HepG2 (cell line): ENCODE measurements around the gene SLC8A2. TPM values are rescaled to one million over a fixed set of nuclear protein-coding genes. Genes with fewer than 3 reads are reported as not detected.

Source experiments
- ATAC-seq: fragments of 200-7000 bp; cut with Tn5 transposase; 3 replicates; pipeline ENCODE4 v1.9.1; 2020; ENCODE audit warnings: mild to moderate bottlenecking, moderate library complexity
- BruUV-seq: library from RNA; stranded (reverse); fragments of 400-500 nt; replicated peaks from 2 replicates; lab custom pipeline; 2021; lab: Mats Ljungman, UMichigan
- CTCF ChIA-PET: fragments of 300-600 bp; formaldehyde crosslinking; extraction: SDS; loops from one replicate; lab custom pipeline; 2021; ENCODE audit warnings: low total read pairs, inconsistent platforms, low intra/inter-chr PET ratio; lab: Yijun Ruan, JAX
- POLR2A ChIA-PET: fragments of 350-600 bp; sonication (Branson Sonifier 250); formaldehyde crosslinking; loops from one replicate; lab custom pipeline; 2020; ENCODE audit warnings: antibody characterized with exemption, inconsistent platforms; lab: Yijun Ruan, JAX
- DNase-seq: peaks from one replicate; pipeline ENCODE4 v3.0.0-alpha.2; 2015; ENCODE audit warnings: low spot score
- FAIRE-seq: peaks from 3 replicates; lab custom pipeline; 2011; peaks lifted over from hg19 to GRCh38; lab: Jason Lieb, UNC
- H2AFZ ChIP-seq: one replicate; pipeline ENCODE4 v1.6.1; 2011; ENCODE audit warnings: low read length, inconsistent platforms
- H3K27ac ChIP-seq: fragments of 300-600 bp; 3 replicates; pipeline ENCODE4 v1.8.0; 2011; ENCODE audit warnings: mixed run types, mild to moderate bottlenecking, mixed read lengths, low read length, inconsistent platforms; ENCODE audit not compliant: insufficient read depth; ENCODE audit errors: extremely low read length
- H3K27me3 ChIP-seq, 2 experiments: fragments of 200-600 bp in 1 of 2; 2 replicates in 1 of 2; 3 replicates in 1 of 2; pipeline versions ENCODE4 v1.6.0 to v1.8.0; 2011; ENCODE audit warnings: low read length in 2 of 2, mild to moderate bottlenecking in 2 of 2, moderate library complexity in 2 of 2, inconsistent platforms in 1 of 2; ENCODE audit not compliant: insufficient read depth in 2 of 2, control insufficient read depth in 1 of 2
- H3K36me3 ChIP-seq, 2 experiments: fragments of 200-600 bp in 1 of 2; replicated peaks in 1 of 2; 2 replicates in 1 of 2; 3 replicates in 1 of 2; pipeline versions ENCODE4 v1.5.1 to v1.8.0; 2011; ENCODE audit warnings: low read length in 2 of 2, inconsistent platforms in 1 of 2; ENCODE audit not compliant: insufficient read depth in 2 of 2, control insufficient read depth in 1 of 2
- H3K4me1 ChIP-seq: 2 replicates; pipeline ENCODE4 v1.5.1; 2012; ENCODE audit warnings: low read length, inconsistent platforms; ENCODE audit not compliant: insufficient read depth
- H3K4me2 ChIP-seq: 2 replicates; pipeline ENCODE4 v1.6.0; 2011; ENCODE audit warnings: low read depth, low read length, inconsistent platforms
- H3K4me3 ChIP-seq, 3 experiments: fragments of 200-600 bp in 1 of 3; sonication (generic), shearing (Covaris generic) in 1 of 3; replicated peaks in 1 of 3; 2 replicates each; pipeline ENCODE4 v1.5.1; 2011 to 2016; ENCODE audit warnings: low read length in 3 of 3, inconsistent platforms in 2 of 3, low read depth in 2 of 3, mild to moderate bottlenecking in 2 of 3, control low read depth in 1 of 3, mixed read lengths in 1 of 3; ENCODE audit not compliant: insufficient read depth in 1 of 3
- H3K79me2 ChIP-seq: one replicate; pipeline ENCODE4 v1.6.1; 2011; ENCODE audit warnings: low read length, inconsistent platforms; ENCODE audit not compliant: insufficient read depth
- H3K9ac ChIP-seq: 2 replicates; pipeline ENCODE4 v1.6.0; 2011; ENCODE audit warnings: mild to moderate bottlenecking, low read depth, low read length, inconsistent platforms; ENCODE audit not compliant: insufficient read depth
- H3K9me3 ChIP-seq: 2 replicates; pipeline ENCODE4 v1.5.1; 2012; ENCODE audit warnings: mild to moderate bottlenecking, low read length
- H4K20me1 ChIP-seq: 2 replicates; pipeline ENCODE4 v1.6.0; 2011; ENCODE audit warnings: inconsistent platforms, mild to moderate bottlenecking, low read length, moderate library complexity; ENCODE audit not compliant: insufficient read depth
- DNMT1 ChIP-seq: sonication (generic); formaldehyde crosslinking; IDR thresholded peaks from 2 replicates; pipeline ENCODE4 v1.5.1; 2020; ENCODE audit warnings: mild to moderate bottlenecking, missing genetic modification reagents
- FOXJ3 ChIP-seq: sonication (generic); formaldehyde crosslinking; IDR thresholded peaks from 2 replicates; pipeline ENCODE4 v1.4.0; 2020; ENCODE audit warnings: missing genetic modification reagents, mild to moderate bottlenecking, borderline replicate concordance
- KIAA2018 ChIP-seq: sonication (generic); formaldehyde crosslinking; IDR thresholded peaks from 2 replicates; pipeline ENCODE4 v1.5.0; 2020; ENCODE audit warnings: mild to moderate bottlenecking, missing genetic modification reagents, borderline replicate concordance
- RBAK ChIP-seq: sonication (generic); formaldehyde crosslinking; IDR thresholded peaks from 2 replicates; pipeline ENCODE4 v1.5.1; 2020; ENCODE audit warnings: mild to moderate bottlenecking, missing genetic modification reagents
- SRSF9 ChIP-seq: fragments of 200-400 bp; formaldehyde crosslinking; IDR thresholded peaks from 2 replicates; pipeline ENCODE4 v1.6.1; 2018; ENCODE audit warnings: borderline replicate concordance, mild to moderate bottlenecking, low read depth, low read length; ENCODE audit not compliant: insufficient read depth, poor library complexity, severe bottlenecking
- ZBED4 ChIP-seq: sonication (generic); formaldehyde crosslinking; IDR thresholded peaks from 2 replicates; pipeline ENCODE4 v1.4.0; 2020; ENCODE audit warnings: missing genetic modification reagents, borderline replicate concordance
- ZBTB26 ChIP-seq: IDR thresholded peaks from 2 replicates; pipeline ENCODE4 v1.6.1; 2016; ENCODE audit warnings: missing compliant biosample characterization, missing genetic modification reagents, borderline replicate concordance
- ZNF275 ChIP-seq: sonication (generic); formaldehyde crosslinking; IDR thresholded peaks from 2 replicates; pipeline ENCODE4 v1.8.0; 2022; ENCODE audit warnings: missing genetic modification reagents, mild to moderate bottlenecking, inconsistent platforms, borderline replicate concordance
- ZNF570 ChIP-seq: sonication (generic); formaldehyde crosslinking; IDR thresholded peaks from 2 replicates; pipeline ENCODE4 v1.4.0; 2020; ENCODE audit warnings: mild to moderate bottlenecking, missing genetic modification reagents, borderline replicate concordance
- WGBS: methylation state at CpG from one replicate; pipeline ENCODE4 v1.1.6; 2017; ENCODE audit warnings: low lambda C conversion rate; 5-methylcytosine and 5-hydroxymethylcytosine counted together
- in situ Hi-C: cut with HindIII; loops from 2 replicates; pipeline ENCODE4 v1.10.0; 2017; ENCODE audit warnings: low pct_unique_long_range_greater_than_20kb; ENCODE audit not compliant: extremely low pct_ligation_motif_present
- intact Hi-C: fragments of 100-400 bp; cut with micrococcal nuclease; formaldehyde crosslinking; loops from one replicate; pipeline ENCODE4 v1.10.0; 2022; ENCODE audit not compliant: unreplicated experiment
- polyA plus RNA-seq, 8 experiments: library from polyadenylated mRNA; depleted of rRNA in 3 of 8; stranded (reverse) in 7 of 8; unstranded in 1 of 8; fragments of >200 nt; fragmentation: Illumina TruSeq in 4 of 8; extraction: Trizol in 4 of 8; gene quantifications; 2 replicates each; pipeline versions ENCODE4 v1.2.1 to v1.2.3, GENCODE V29; 2011 to 2016; ENCODE audit warnings: low read depth in 4 of 8, missing spikeins in 1 of 8, mixed read lengths in 1 of 8; ENCODE audit not compliant: insufficient read depth in 1 of 8
- total RNA-seq, 5 experiments: library from RNA; depleted of rRNA; stranded (reverse); fragments of >200 nt; fragmentation: Illumina TruSeq; extraction: Trizol; gene quantifications; 2 replicates each; pipeline ENCODE4 v1.2.3, GENCODE V29; 2016; ENCODE audit warnings: low read depth in 1 of 5

SLC8A2 gene
- total and polyA plus RNA-seq, 2 of the 13 experiments (the other 11 are each of a cell fraction or from before 2014, with no cell fraction given), result 0.02 TPM; not detected in 1

- Histone ChIP-seq H4K20me1 (no peaks in the 10 kb centered on the region), H3K27ac (no peak overlapping the region), H3K36me3 (peaks cover 6 to 20% of the 10 kb centered on the region in 2 experiments; a peak in 4 of 5 replicates), H3K79me2 (peaks cover 37% of the 10 kb centered on the region), H3K27me3 (no peaks in the 10 kb centered on the region), H3K4me3 (no peak overlapping the region), H2AFZ (no peak overlapping the region), H3K4me2 (no peak overlapping the region), H3K9ac (no peak overlapping the region), H3K4me1 (peaks cover 6% of the 10 kb centered on the region), H3K9me3 (no peaks in the 10 kb centered on the region)
- CTCF ChIA-PET, result no interaction called here
- ATAC-seq (no peak), DNase-seq (no peak), FAIRE-seq (no peak)
- 93% methylated on average over 6 of the region's 6 CpGs for WGBS
- in situ Hi-C loops (no loop called here), intact Hi-C loops (no loop called here)
- POLR2A ChIA-PET, result no interaction called here
- BruUV-seq, result no TSS peak
- no peak for TF ChIP-seq DNMT1 (CRISPR knock-in tag)
- TF ChIP-seq ZNF570 (CRISPR knock-in tag), result no peak
- no peak for TF ChIP-seq RBAK (CRISPR knock-in tag)
- no peak for TF ChIP-seq FOXJ3
- no peak for TF ChIP-seq KIAA2018
- no peak for TF ChIP-seq ZNF275 (CRISPR knock-in tag)
- no peak for TF ChIP-seq ZBED4
- TF ChIP-seq ZBTB26 (CRISPR knock-in tag), result no peak
- TF ChIP-seq SRSF9, result no peak
Measured at GRCh38 chr19:47507012-47507411, 35.3 kb upstream of the SLC8A2 start.
